HFFc6 (cell line): ENCODE measurements around the gene CD58. TPM values are rescaled to one million over a fixed set of nuclear protein-coding genes. Genes with fewer than 3 reads are reported as not detected.
A peak's percentile ranks its signal among the peaks of the same experiment; 100 is the strongest.

Experiments used
- DNase-seq: peaks from one replicate; pipeline ENCODE4 v3.0.0-alpha.2; 2018
- H3K27ac Mint-ChIP-seq: 2 replicates; pipeline ENCODE4 v1.8.0; 2020; ENCODE audit warnings: mild to moderate bottlenecking, mixed read lengths
- H3K27me3 Mint-ChIP-seq: 2 replicates; pipeline ENCODE4 v1.8.0; 2021; ENCODE audit warnings: mild to moderate bottlenecking, moderate library complexity, mixed read lengths; ENCODE audit not compliant: insufficient read depth
- H3K36me3 Mint-ChIP-seq: 2 replicates; pipeline ENCODE4 v1.8.0; 2021; ENCODE audit warnings: low read depth, mixed read lengths
- H3K4me1 Mint-ChIP-seq: 2 replicates; pipeline ENCODE4 v1.8.0; 2020; ENCODE audit warnings: low read depth, mixed read lengths
- H3K4me3 Mint-ChIP-seq: 2 replicates; pipeline ENCODE4 v1.8.0; 2020; ENCODE audit warnings: mild to moderate bottlenecking, moderate library complexity, mixed read lengths
- H3K9me3 Mint-ChIP-seq: 2 replicates; pipeline ENCODE4 v1.8.0; 2020; ENCODE audit warnings: mild to moderate bottlenecking, mixed read lengths
- total RNA-seq, 6 experiments: library from RNA; stranded (reverse); fragmentation: NEBNext Ultra II Directional; extraction: Animal tissue kit (Norgen Biotek cat#: 25700); gene quantifications; 2 replicates in 1 of 6; 3 replicates in 5 of 6; pipeline ENCODE4 v1.2.3, GENCODE V29; 2021
- TF ChIP-seq, protein P1 (sequence below): fragments of 200-600 bp; sonication (generic); IDR thresholded peaks from 2 replicates; pipeline ENCODE4 v1.5.0; 2021; ENCODE audit warnings: antibody characterized with exemption, mild to moderate bottlenecking

The CD58 gene
- total RNA-seq, 6 experiments from 2014 or later = 6.6 to 9.5 (median 8.5) TPM

GRCh38 chr1:116556289-116557006 is 14.4 kb downstream of the CD58 start:
- Mint-ChIP-seq H3K36me3 (no peaks in the 10 kb centered on the region), H3K27me3 (no peaks in the 10 kb centered on the region), H3K27ac (peak overlapping the region; percentile 90), H3K4me1 (peaks cover 23% of the 10 kb centered on the region), H3K9me3 (no peaks in the 10 kb centered on the region), H3K4me3 (peak overlapping the region; percentile 65; the same call in 1 of the 2 replicates)
- peak; percentile 72 for DNase-seq
- TF ChIP-seq, protein P1, sequence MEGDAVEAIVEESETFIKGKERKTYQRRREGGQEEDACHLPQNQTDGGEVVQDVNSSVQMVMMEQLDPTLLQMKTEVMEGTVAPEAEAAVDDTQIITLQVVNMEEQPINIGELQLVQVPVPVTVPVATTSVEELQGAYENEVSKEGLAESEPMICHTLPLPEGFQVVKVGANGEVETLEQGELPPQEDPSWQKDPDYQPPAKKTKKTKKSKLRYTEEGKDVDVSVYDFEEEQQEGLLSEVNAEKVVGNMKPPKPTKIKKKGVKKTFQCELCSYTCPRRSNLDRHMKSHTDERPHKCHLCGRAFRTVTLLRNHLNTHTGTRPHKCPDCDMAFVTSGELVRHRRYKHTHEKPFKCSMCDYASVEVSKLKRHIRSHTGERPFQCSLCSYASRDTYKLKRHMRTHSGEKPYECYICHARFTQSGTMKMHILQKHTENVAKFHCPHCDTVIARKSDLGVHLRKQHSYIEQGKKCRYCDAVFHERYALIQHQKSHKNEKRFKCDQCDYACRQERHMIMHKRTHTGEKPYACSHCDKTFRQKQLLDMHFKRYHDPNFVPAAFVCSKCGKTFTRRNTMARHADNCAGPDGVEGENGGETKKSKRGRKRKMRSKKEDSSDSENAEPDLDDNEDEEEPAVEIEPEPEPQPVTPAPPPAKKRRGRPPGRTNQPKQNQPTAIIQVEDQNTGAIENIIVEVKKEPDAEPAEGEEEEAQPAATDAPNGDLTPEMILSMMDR = no peak

DNA sequence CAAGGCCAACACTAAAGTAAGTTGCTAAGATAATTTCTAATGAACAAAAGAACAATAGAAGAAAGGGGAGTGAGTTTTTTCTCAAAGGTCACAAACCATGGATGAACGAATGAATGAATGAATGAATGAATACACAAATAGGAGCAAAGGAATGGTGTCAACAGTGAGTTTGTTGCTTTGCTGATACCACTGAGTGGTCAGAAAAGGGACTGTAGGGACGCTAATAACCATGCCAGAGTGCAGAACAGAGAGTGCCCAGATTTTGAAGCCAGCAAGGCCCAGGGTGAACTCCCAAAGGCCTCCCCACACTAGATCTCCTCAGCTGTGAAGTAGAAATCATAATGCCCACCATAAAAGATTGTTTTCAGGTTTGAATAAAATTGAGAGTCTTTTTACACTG is 15.9 kb downstream of the CD58 start:
- no peak for DNase-seq
- H3K27me3 Mint-ChIP-seq = no peaks in the 10 kb centered on the region
- TF ChIP-seq, protein P1 = no peak
- H3K9me3 Mint-ChIP-seq = no peaks in the 10 kb centered on the region
- peaks cover 23% of the 10 kb centered on the region for H3K4me1 Mint-ChIP-seq
- no peaks in the 10 kb centered on the region for H3K36me3 Mint-ChIP-seq
- H3K4me3 Mint-ChIP-seq = no peak overlapping the region
- H3K27ac Mint-ChIP-seq = no peak overlapping the region

- TF ChIP-seq, protein P1 = no peak
- Mint-ChIP-seq H3K9me3 (no peaks in the 10 kb centered on the region), H3K36me3 (no peaks in the 10 kb centered on the region), H3K4me3 (no peak overlapping the region), H3K27me3 (no peaks in the 10 kb centered on the region), H3K4me1 (peaks cover 23% of the 10 kb centered on the region), H3K27ac (no peak overlapping the region)
- no peak for DNase-seq
These were observed 17.3 kb downstream of the CD58 start for GRCh38 chr1:116553386-116554115.

DNA sequence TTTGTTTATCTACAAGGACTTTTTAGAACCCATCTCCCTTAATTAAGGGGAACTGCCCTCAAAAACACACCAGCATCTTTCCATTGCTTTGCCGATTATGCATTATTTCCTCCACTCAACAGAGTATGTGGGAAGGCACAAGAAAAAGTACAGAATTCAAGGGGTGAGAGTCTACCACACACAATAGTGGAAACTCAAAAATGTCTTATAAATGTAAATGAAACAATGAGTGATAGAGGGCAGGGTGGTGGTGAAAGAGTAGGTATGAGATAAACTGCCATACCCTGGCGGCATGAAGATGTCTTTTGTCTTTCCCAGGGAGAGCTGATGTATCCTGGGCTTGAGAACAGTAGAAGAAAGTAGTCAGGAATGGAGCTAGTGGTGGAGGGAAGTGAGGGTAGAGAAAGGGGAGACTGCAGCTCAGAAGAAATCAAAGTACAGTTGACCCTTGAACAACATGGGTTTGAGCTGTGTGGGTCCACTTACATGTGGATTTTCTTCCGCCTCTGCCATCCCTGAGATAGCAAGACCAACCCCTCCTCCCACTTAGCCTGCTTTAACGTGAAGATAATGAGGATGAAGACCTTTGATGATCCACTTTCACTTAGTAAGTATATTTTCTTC is 24.4 kb downstream of the CD58 start:
- TF ChIP-seq, protein P1 = no peak
- H3K4me1 Mint-ChIP-seq = no peaks in the 10 kb centered on the region
- no peak for DNase-seq

DNA sequence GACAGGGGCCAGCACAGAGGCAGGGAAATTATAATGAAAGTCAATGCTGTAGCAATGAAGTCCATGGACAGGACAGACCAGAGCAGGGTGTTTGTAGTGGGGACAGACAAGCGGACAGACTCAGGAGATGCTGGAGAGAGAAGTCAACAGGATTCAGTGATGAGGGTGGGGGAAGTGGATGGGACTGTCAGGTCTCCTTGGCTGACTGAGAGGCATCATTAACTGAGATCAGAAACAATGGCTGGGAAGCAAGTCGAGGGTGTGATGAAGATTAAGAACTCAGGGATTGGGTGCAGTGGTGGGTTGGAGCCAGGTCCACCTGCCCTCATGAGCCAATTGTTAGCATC is 25.5 kb downstream of the CD58 start:
- Mint-ChIP-seq H3K4me1 (peaks cover 3% of the 10 kb centered on the region), H3K27me3 (no peaks in the 10 kb centered on the region), H3K27ac (no peak overlapping the region), H3K4me3 (no peak overlapping the region), H3K9me3 (no peaks in the 10 kb centered on the region), H3K36me3 (peaks cover 19% of the 10 kb centered on the region)
- TF ChIP-seq, protein P1 = no peak
- DNase-seq = no peak

More for the DNA sequence above, 24.4 kb downstream of the CD58 start:
- no peaks in the 10 kb centered on the region for H3K27me3 Mint-ChIP-seq
- no peak overlapping the region for H3K4me3 Mint-ChIP-seq
- peaks cover 16% of the 10 kb centered on the region for H3K36me3 Mint-ChIP-seq
- H3K9me3 Mint-ChIP-seq = no peaks in the 10 kb centered on the region
- H3K27ac Mint-ChIP-seq = no peak overlapping the region
